BE2C (cell line): Measurements from ENCODE around the gene GPX2. TPM values are rescaled to one million over a fixed set of nuclear protein-coding genes. Genes with fewer than 3 reads are reported as not detected.
A peak's percentile ranks its signal among the peaks of the same experiment; 100 is the strongest.

Experiments
- DNase-seq: peaks from one replicate; pipeline ENCODE4 v3.0.0-alpha.2; 2020
- H3K27me3 ChIP-seq: fragments of 250-450 bp; sonication (Bioruptor Pico); 2 replicates; pipeline ENCODE4 v1.5.1; 2020; ENCODE audit warnings: mild to moderate bottlenecking
- H3K36me3 ChIP-seq: fragments of 250-450 bp; sonication (Bioruptor Pico); 2 replicates; pipeline ENCODE4 v1.5.1; 2020; ENCODE audit warnings: mild to moderate bottlenecking
- H3K4me1 ChIP-seq: fragments of 250-450 bp; sonication (Bioruptor Pico); 2 replicates; pipeline ENCODE4 v1.5.1; 2020
- H3K4me3 ChIP-seq: 2 replicates; pipeline ENCODE4 v1.5.1; 2011; ENCODE audit warnings: low read depth, low read length
- H3K9me3 ChIP-seq: fragments of 250-450 bp; sonication (Bioruptor Pico); 2 replicates; pipeline ENCODE4 v1.5.1; 2020
- polyA plus RNA-seq: library from polyadenylated mRNA; unstranded; fragments of >200 nt; gene quantifications from one replicate; pipeline ENCODE4 v1.2.1, GENCODE V29; 2012; ENCODE audit warnings: low read depth, missing spikeins; ENCODE audit not compliant: insufficient read length, insufficient read depth
- TF ChIP-seq, protein P1 (sequence below): IDR thresholded peaks from 2 replicates; pipeline ENCODE4 v1.5.1; 2012; ENCODE audit warnings: mild to moderate bottlenecking, low read depth, low read length

The GPX2 gene
- not detected for polyA plus RNA-seq

DNA sequence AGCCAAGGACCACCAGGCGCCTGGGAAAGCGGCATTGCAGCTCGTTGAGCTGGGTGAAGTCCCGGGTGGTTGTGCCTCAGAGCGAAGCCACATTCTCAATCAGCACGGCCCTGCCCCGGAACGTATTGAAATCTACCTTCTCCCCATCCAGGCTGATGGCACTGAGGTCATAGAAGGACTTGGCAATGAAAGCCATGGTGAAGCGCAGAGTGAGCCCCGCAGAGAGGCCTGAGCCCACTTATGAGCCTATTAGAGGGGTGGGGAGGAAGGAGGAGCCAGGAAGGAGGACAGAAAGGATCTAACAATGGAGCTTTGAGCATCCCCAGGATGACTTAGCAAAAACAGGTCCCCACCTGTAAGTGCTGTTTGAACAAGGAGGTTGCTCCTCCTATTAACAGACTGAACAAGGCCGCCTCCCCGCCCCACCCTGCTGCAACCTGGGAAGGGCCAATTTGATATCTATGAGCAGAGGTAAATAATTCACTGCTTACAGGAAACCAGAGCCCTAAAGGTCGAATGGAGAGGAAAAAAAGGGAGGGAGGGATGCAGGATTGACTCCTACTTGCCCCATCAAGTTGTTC, at the start of gene GPX2:
TSS of gene GPX2 (minus strand) at position 215 of the 581 bp plus-strand sequence. CDS start at position 196, 19 bp downstream.
- no peaks in the 10 kb centered on the region for H3K4me1 ChIP-seq
- TF ChIP-seq, protein P1, sequence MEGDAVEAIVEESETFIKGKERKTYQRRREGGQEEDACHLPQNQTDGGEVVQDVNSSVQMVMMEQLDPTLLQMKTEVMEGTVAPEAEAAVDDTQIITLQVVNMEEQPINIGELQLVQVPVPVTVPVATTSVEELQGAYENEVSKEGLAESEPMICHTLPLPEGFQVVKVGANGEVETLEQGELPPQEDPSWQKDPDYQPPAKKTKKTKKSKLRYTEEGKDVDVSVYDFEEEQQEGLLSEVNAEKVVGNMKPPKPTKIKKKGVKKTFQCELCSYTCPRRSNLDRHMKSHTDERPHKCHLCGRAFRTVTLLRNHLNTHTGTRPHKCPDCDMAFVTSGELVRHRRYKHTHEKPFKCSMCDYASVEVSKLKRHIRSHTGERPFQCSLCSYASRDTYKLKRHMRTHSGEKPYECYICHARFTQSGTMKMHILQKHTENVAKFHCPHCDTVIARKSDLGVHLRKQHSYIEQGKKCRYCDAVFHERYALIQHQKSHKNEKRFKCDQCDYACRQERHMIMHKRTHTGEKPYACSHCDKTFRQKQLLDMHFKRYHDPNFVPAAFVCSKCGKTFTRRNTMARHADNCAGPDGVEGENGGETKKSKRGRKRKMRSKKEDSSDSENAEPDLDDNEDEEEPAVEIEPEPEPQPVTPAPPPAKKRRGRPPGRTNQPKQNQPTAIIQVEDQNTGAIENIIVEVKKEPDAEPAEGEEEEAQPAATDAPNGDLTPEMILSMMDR = no peak
- no peaks in the 10 kb centered on the region for H3K27me3 ChIP-seq
- DNase-seq = no peak
- H3K9me3 ChIP-seq = no peaks in the 10 kb centered on the region
- H3K4me3 ChIP-seq = no peak within 1 kb of the TSS
- H3K36me3 ChIP-seq = peaks cover 3% of the 10 kb centered on the region

GRCh38 chr14:64990939-64991338, 48.4 kb upstream of the GPX2 start:
- Histone ChIP-seq H3K27me3 (no peaks in the 10 kb centered on the region), H3K4me3 (no peak overlapping the region), H3K4me1 (no peaks in the 10 kb centered on the region), H3K36me3 (no peaks in the 10 kb centered on the region), H3K9me3 (no peaks in the 10 kb centered on the region)
- TF ChIP-seq, protein P1 = no peak
- DNase-seq = no peak

- H3K4me3 ChIP-seq = no peak overlapping the region
- no peaks in the 10 kb centered on the region for H3K36me3 ChIP-seq
- no peaks in the 10 kb centered on the region for H3K9me3 ChIP-seq
- TF ChIP-seq, protein P1 = no peak
- H3K27me3 ChIP-seq = no peaks in the 10 kb centered on the region
- no peaks in the 10 kb centered on the region for H3K4me1 ChIP-seq
- no peak for DNase-seq
These were observed 47.8 kb upstream of the GPX2 start for GRCh38 chr14:64990296-64990695.

DNA sequence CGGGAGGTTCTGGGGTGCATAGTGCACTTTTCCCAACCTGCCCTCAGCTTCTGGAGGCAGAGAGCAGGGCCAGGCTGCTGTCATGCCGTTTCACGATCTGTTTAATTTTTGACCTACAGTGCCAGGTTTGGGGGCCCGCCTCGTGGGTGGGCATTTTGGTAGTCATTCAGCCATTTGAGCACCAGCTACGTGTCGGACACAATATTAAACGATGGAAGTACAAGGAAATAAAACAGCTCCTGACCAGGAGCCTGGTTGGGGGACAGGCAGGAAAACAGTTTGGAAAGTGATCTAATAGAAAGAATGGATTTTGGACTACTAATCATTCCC, 44.9 kb upstream of the GPX2 start:
- DNase-seq = no peak
- Histone ChIP-seq H3K4me1 (no peaks in the 10 kb centered on the region), H3K36me3 (no peaks in the 10 kb centered on the region), H3K9me3 (no peaks in the 10 kb centered on the region), H3K27me3 (no peaks in the 10 kb centered on the region), H3K4me3 (peak overlapping the region; percentile 91)
- TF ChIP-seq, protein P1 = no peak

- TF ChIP-seq, protein P1 = peak; percentile 87
- no peaks in the 10 kb centered on the region for H3K4me1 ChIP-seq
- no peaks in the 10 kb centered on the region for H3K36me3 ChIP-seq
- peak within 1 kb of the TSS; percentile 91 for H3K4me3 ChIP-seq
- DNase-seq = peak; percentile 96
- no peaks in the 10 kb centered on the region for H3K9me3 ChIP-seq
- H3K27me3 ChIP-seq = no peaks in the 10 kb centered on the region
These were observed 44.3 kb upstream of the GPX2 start, which contains the start of gene FNTB for GRCh38 chr14:64986648-64987437. Gene FNTB, plus strand, starts transcription at chr14:64986895. Its CDS starts 59 bp downstream, at chr14:64986954.
